Mammary epithelial cell (primary cell): Measurements from ENCODE around the gene SMIM10L1.

ENCODE experiments used
- CTCF ChIP-seq, 2 donors: IDR thresholded peaks in 1 of 2; conservative IDR thresholded peaks in 1 of 2; 2 replicates each; pipeline ENCODE4 v1.5.1; 2011 to 2012; ENCODE audit warnings: inconsistent platforms in 2 of 2, low read length in 2 of 2, mild to moderate bottlenecking in 2 of 2, control low read depth in 1 of 2, low read depth in 1 of 2; ENCODE audit not compliant: insufficient read depth in 1 of 2; ENCODE audit errors: extremely low read depth in 1 of 2
- EZH2 ChIP-seq: IDR thresholded peaks from 2 replicates; pipeline ENCODE4 v1.6.1; 2012; ENCODE audit warnings: low read length, inconsistent platforms, borderline replicate concordance

GRCh38 chr12:11154400-11154925 is 16.5 kb upstream of the SMIM10L1 start:
- TF ChIP-seq EZH2 = no peak
- no peak for TF ChIP-seq CTCF (conservative IDR thresholded peaks at IDR 0.05 in 1 of 2, IDR thresholded peaks at IDR 0.05 in 1 of 2; ENCODE audit: extremely low read depth in 1 of 2, insufficient read depth in 1 of 2, low read depth in 1 of 2, low read length in 2 of 2)
